GM23248 (cell line): ENCODE data around the gene JMJD7. TPM values are rescaled to one million over a fixed set of nuclear protein-coding genes. Genes with fewer than 3 reads are reported as not detected.

ENCODE experiments used
- DNase-seq: peaks from one replicate; pipeline ENCODE4 v3.0.0-alpha.2; 2015
- H2AFZ ChIP-seq: fragments of 200-600 bp; sonication (generic); 2 replicates; pipeline ENCODE4 v1.6.1; 2016; ENCODE audit warnings: antibody characterized with exemption
- H3F3A ChIP-seq: fragments of 200-600 bp; sonication (generic); 2 replicates; pipeline ENCODE4 v1.6.1; 2016; ENCODE audit warnings: mild to moderate bottlenecking, antibody characterized with exemption, mixed run types; ENCODE audit not compliant: insufficient read depth
- H3K27ac ChIP-seq: fragments of 200-600 bp; sonication (generic); 2 replicates; pipeline ENCODE4 v1.5.1; 2016; ENCODE audit warnings: mild to moderate bottlenecking
- H3K27me3 ChIP-seq: fragments of 200-600 bp; sonication (generic); replicated peaks from 2 replicates; pipeline ENCODE4 v1.6.1; 2016; ENCODE audit warnings: mild to moderate bottlenecking; ENCODE audit not compliant: insufficient read depth
- H3K36me3 ChIP-seq: fragments of 200-600 bp; sonication (generic); 2 replicates; pipeline ENCODE4 v1.6.1; 2016; ENCODE audit warnings: low read depth, mild to moderate bottlenecking
- H3K4me1 ChIP-seq: fragments of 200-600 bp; sonication (generic); 2 replicates; pipeline ENCODE4 v1.6.1; 2016; ENCODE audit warnings: mild to moderate bottlenecking; ENCODE audit not compliant: insufficient read depth
- H3K4me2 ChIP-seq: fragments of 200-600 bp; sonication (generic); one replicate; pipeline ENCODE4 v1.6.1; 2016; ENCODE audit warnings: mild to moderate bottlenecking; ENCODE audit not compliant: unreplicated experiment
- H3K4me3 ChIP-seq: fragments of 200-600 bp; sonication (generic); 2 replicates; pipeline ENCODE4 v1.5.1; 2016; ENCODE audit warnings: mild to moderate bottlenecking
- H3K79me2 ChIP-seq: fragments of 200-600 bp; sonication (generic); 2 replicates; pipeline ENCODE4 v1.6.1; 2016; ENCODE audit warnings: mild to moderate bottlenecking; ENCODE audit not compliant: insufficient read depth
- H3K9ac ChIP-seq: fragments of 200-600 bp; sonication (generic); 2 replicates; pipeline ENCODE4 v1.6.1; 2016; ENCODE audit warnings: mild to moderate bottlenecking
- H3K9me2 ChIP-seq: fragments of 200-600 bp; sonication (generic); 2 replicates; pipeline ENCODE4 v1.6.1; 2016; ENCODE audit warnings: mixed run types, mild to moderate bottlenecking, moderate library complexity; ENCODE audit not compliant: insufficient read depth
- H3K9me3 ChIP-seq: fragments of 200-600 bp; sonication (generic); one replicate; pipeline ENCODE4 v1.6.1; 2017; ENCODE audit warnings: low read depth
- H4K20me1 ChIP-seq: fragments of 200-600 bp; sonication (generic); 2 replicates; pipeline ENCODE4 v1.6.0; 2016; ENCODE audit not compliant: insufficient read depth
- EZH2 ChIP-seq: fragments of 200-600 bp; sonication (generic); IDR thresholded peaks from 2 replicates; pipeline ENCODE4 v1.6.1; 2018; ENCODE audit warnings: antibody characterized with exemption, mild to moderate bottlenecking; ENCODE audit not compliant: insufficient read depth, poor library complexity, severe bottlenecking
- EZH2phosphoT487 ChIP-seq: fragments of 200-600 bp; sonication (generic); IDR thresholded peaks from 2 replicates; pipeline ENCODE4 v1.6.1; 2018; ENCODE audit warnings: antibody characterized with exemption, moderate library complexity, mild to moderate bottlenecking, low read depth; ENCODE audit not compliant: insufficient read depth
- WGBS, 2 experiments: methylation state at CpG; one replicate each; pipeline ENCODE4 v1.1.6; 2015 to 2017; ENCODE audit warnings: low lambda C conversion rate in 2 of 2, low coverage in 1 of 2; ENCODE audit errors: missing lambda C conversion rate in 2 of 2; 5-methylcytosine and 5-hydroxymethylcytosine counted together
- in situ Hi-C: fragments of 300-500 bp; cut with MboI; formaldehyde crosslinking; loops from 2 replicates; pipeline ENCODE4 v1.15.0; 2020
- polyA plus RNA-seq: library from polyadenylated mRNA; unstranded; fragments of >200 nt; fragmentation: Nextera tagmentation; extraction: Ambion mirVana; gene quantifications from 2 replicates; pipeline ENCODE4 v1.2.1, GENCODE V29; 2016
- total RNA-seq: library from RNA; depleted of rRNA; stranded (reverse); fragments of >200 nt; shearing (Covaris generic); gene quantifications from 2 replicates; pipeline ENCODE4 v1.2.3, GENCODE V29; 2014

JMJD7 gene
- total and polyA plus RNA-seq, 2 experiments from 2014 or later: 3.5 to 11.7 TPM

- Histone ChIP-seq H3K36me3 (no peaks in the 10 kb centered on the region), H3K9me3 (no peaks in the 10 kb centered on the region), H3K79me2 (no peaks in the 10 kb centered on the region), H3K27me3 (no peaks in the 10 kb centered on the region), H2AFZ (no peak overlapping the region), H4K20me1 (no peaks in the 10 kb centered on the region), H3K4me2 (no peak overlapping the region), H3K4me3 (no peak overlapping the region), H3K27ac (no peak overlapping the region), H3K4me1 (no peaks in the 10 kb centered on the region), H3K9me2 (no peaks in the 10 kb centered on the region), H3K9ac (no peak overlapping the region), H3F3A (no peaks in the 10 kb centered on the region)
- TF ChIP-seq EZH2 (no peak), EZH2phosphoT487 (no peak)
- in situ Hi-C loops: no loop called here
- 92% methylated on average over 22 to 23 of the region's 23 CpGs for WGBS, 2 experiments
- no peak for DNase-seq
Measured at GRCh38 chr15:41836713-41837454, 9.0 kb downstream of the JMJD7 start.

- TF ChIP-seq EZH2 (no peak), EZH2phosphoT487 (no peak)
- Histone ChIP-seq H3K27me3 (no peaks in the 10 kb centered on the region), H3K79me2 (no peaks in the 10 kb centered on the region), H3K36me3 (no peaks in the 10 kb centered on the region), H3K9me3 (no peaks in the 10 kb centered on the region), H3K4me2 (no peak within 1 kb of the TSS), H3K4me3 (no peak within 1 kb of the TSS), H3K4me1 (no peaks in the 10 kb centered on the region), H3F3A (no peaks in the 10 kb centered on the region), H3K27ac (no peak within 1 kb of the TSS), H4K20me1 (no peaks in the 10 kb centered on the region), H3K9me2 (no peaks in the 10 kb centered on the region), H3K9ac (no peak within 1 kb of the TSS), H2AFZ (no peak within 1 kb of the TSS)
- 77 to 81% methylated on average over 6 of the region's 6 CpGs for WGBS, 2 experiments
- no peak for DNase-seq
- in situ Hi-C loops: no loop called here
Measured at GRCh38 chr15:41838400-41838897, 10.6 kb downstream of the JMJD7 start, which contains the start of gene PLA2G4B. TSS of gene PLA2G4B (plus strand) at chr15:41838847. CDS start at chr15:41838914, 67 bp downstream.

- Histone ChIP-seq H3K9ac (no peak overlapping the region), H3K4me3 (no peak overlapping the region), H3K79me2 (no peaks in the 10 kb centered on the region), H3K36me3 (no peaks in the 10 kb centered on the region), H3K27ac (no peak overlapping the region), H3K27me3 (no peaks in the 10 kb centered on the region), H3F3A (no peaks in the 10 kb centered on the region), H4K20me1 (no peaks in the 10 kb centered on the region), H3K4me2 (no peak overlapping the region), H3K9me2 (no peaks in the 10 kb centered on the region), H3K9me3 (no peaks in the 10 kb centered on the region), H2AFZ (no peak overlapping the region), H3K4me1 (no peaks in the 10 kb centered on the region)
- in situ Hi-C loops: no loop called here
- TF ChIP-seq EZH2phosphoT487 (no peak), EZH2 (no peak)
- no peak for DNase-seq
- WGBS, 2 experiments: 85 to 88% methylated on average over 16 of the region's 16 CpGs
Measured at GRCh38 chr15:41839781-41840491, 12.0 kb downstream of the JMJD7 start.

GRCh38 chr15:41840673-41841072, 12.8 kb downstream of the JMJD7 start:
- 84 to 85% methylated on average over 15 of the region's 15 CpGs for WGBS, 2 experiments
- H4K20me1 ChIP-seq: no peaks in the 10 kb centered on the region

More at GRCh38 chr15:41840673-41841072, 12.8 kb downstream of the JMJD7 start:
- Histone ChIP-seq H3K9me3 (no peaks in the 10 kb centered on the region), H3K27ac (no peak overlapping the region), H3K36me3 (no peaks in the 10 kb centered on the region), H3K9ac (no peak overlapping the region), H3F3A (no peaks in the 10 kb centered on the region), H3K4me3 (no peak overlapping the region), H3K27me3 (no peaks in the 10 kb centered on the region), H3K9me2 (no peaks in the 10 kb centered on the region), H3K79me2 (no peaks in the 10 kb centered on the region), H3K4me1 (no peaks in the 10 kb centered on the region), H2AFZ (no peak overlapping the region), H3K4me2 (no peak overlapping the region)
- DNase-seq: no peak
- no peak for TF ChIP-seq EZH2
- TF ChIP-seq EZH2phosphoT487: no peak
- in situ Hi-C loops: no loop called here
